HTR-8/SVneo (cell line): ENCODE results near the gene NTNG1.

Experiments
- DNase-seq: peaks from one replicate; pipeline ENCODE4 v3.0.0; 2011; ENCODE audit warnings: low spot score, mixed read lengths; ENCODE audit not compliant: insufficient read length
- FAIRE-seq: peaks from 2 replicates; lab custom pipeline; 2011; peaks lifted over from hg19 to GRCh38; lab: Jason Lieb, UNC

NTNG1 gene

DNA sequence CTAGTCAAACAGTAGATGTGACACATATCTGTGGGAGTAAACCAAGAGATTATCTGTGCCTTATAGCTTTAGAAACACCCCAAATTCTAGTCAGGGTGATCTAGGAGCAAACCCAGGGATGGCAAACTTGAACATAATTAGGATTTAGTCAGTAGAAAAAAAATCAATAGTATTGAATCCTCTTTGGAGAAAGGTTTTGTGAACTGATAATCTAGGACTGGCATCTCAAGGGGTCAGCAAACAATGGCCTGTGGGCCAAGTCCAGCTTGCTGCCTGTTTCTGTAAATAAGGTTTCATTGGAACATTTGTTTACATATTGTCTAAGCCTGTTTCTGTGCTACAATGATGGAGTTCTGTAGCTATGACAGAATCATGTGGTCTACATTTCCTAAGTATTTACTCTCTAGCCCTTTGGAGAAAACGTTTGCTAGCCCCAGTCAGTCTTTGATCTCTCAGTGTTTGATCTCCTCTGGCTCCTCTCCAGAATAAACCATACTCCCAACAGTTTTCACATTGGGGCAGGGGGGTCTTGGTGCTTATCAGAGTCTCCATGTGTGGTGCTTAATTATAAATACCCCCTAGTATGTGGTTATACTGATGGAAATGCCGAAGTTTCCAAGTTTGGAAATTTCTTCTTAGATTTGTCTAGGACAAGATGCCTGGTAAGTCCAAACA lies 385.8 kb downstream of the NTNG1 start:
- FAIRE-seq (no peak), DNase-seq (no peak)

- DNase-seq, result peak; percentile 4
- no peak for FAIRE-seq
Observed at GRCh38 chr1:107529511-107530149, 388.8 kb downstream of the NTNG1 start.

DNA sequence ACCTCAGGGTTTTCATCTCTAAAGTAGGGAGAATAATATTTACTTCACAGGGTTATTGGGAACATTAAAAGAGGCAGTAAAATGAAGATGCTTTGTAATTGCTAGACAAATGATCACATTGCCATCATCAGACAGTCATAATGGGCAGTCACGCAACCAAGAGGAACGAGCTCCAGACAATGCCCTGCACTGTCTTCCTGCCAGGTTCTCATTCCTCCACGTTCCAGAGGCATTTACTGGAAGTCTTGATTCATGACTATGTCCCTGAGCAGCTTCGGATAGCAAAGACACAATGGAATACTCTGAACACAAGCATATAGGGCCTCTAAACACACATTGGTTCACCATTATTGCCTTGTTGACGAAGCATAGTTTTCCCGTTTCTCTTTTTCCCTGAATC lies 389.7 kb downstream of the NTNG1 start:
- DNase-seq, result no peak
- FAIRE-seq, result no peak

DNA sequence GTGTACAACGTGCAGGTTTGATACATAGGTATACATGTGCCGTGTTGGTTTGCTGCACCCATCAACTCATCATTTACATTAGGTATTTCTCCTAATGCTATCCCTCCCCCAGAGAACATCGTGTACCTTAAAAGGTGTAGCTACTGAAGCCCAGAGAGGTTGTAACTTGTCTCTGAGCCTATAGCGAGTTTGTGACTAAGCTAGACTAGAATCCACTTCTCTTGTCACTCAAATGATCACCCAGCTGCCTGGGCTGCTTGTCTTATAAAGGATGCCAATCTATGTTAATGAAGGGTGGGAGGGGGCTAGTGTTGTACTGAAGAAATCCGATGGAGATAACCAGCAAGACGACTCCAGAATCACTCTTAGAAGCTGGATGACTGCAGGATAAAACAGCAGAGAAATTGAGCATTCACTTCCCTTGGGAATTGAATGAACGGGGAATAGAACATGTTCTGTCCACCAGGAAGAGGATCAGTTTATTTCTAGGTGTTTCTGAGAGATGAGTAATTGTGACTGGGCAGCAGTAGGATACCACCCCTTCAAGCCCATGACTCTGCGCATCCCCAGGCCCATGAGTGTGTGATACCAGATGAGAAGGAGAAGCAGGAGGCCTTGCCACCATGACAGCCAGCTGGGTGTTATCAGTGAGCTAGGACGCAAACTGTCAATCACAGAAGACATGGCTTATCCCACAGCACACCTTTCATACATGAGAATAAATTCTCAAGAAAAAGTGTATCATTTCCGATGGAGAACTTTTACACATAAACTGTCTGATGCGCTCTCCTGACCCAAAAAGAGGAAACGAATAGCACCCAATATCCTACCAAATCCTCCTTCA lies 390.4 kb downstream of the NTNG1 start:
- no peak for FAIRE-seq

DNA sequence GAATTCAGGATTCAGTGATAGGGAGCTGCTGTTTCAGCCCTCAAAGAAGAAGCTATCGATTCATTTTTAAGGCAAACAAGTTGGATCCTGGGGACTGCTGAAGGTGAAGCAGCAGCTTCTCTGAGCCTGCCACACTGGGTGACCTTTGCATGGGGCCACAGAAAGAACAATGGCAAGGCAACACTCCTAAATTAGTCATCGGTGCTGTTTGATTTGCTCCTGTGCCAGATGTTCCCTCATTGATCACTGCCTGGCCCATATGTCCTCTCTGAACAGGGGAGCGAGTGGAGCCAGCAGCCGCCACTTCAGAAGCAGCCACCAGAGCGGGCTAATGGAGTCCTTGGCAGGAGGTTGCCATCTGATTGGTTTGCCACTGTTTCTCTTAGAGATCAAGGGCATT lies 391.5 kb downstream of the NTNG1 start:
- DNase-seq (no peak), FAIRE-seq (no peak)

More for the DNA sequence above, 390.4 kb downstream of the NTNG1 start:
- no peak for DNase-seq
